ENCODE results near the gene RSF1.
A peak's percentile ranks its signal among the peaks of the same experiment; 100 is the strongest.

RSF1 gene

DNA sequence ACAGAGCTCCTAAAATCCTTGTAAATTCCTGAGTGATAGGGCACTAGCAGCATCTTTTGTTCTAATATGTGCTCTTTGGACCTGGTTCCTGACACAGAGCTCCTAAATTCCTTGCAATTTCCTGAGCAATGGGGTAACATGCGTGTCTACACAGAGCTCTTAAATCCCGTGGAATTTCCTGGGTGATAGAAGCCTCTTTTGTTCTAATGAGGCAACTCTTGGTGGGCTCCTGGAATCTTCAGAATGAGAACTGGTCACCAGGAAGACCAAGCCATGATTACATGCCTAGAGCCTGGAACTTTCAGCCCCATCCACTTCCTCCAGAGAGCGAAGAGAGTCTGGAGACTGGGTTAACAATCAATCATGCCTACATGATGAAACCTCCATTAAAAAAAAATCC, 19.0 kb downstream of the RSF1 start:
- no peak for DNase-seq (ENCODE audit: low spot score)

DNA sequence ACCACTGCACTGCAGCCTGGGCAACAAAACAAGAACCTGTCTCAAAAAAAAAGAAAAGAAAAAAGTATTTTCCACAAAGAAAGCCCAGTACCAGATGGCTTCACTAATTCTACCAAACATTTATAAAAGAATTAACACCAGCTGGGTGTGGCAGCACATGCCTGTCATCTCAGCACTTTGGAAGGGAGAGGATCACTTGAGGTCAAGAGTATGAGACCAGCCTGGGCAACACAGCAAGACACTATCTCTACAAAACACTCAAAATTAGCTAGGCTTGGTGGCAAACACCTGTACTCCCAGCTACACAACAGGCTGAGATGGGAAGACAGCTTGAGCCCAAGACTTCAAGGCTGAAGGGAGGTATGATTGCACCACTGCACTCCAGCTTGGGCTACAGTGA, 20.1 kb downstream of the RSF1 start:
- DNase-seq (ENCODE audit: low spot score): no peak

DNA sequence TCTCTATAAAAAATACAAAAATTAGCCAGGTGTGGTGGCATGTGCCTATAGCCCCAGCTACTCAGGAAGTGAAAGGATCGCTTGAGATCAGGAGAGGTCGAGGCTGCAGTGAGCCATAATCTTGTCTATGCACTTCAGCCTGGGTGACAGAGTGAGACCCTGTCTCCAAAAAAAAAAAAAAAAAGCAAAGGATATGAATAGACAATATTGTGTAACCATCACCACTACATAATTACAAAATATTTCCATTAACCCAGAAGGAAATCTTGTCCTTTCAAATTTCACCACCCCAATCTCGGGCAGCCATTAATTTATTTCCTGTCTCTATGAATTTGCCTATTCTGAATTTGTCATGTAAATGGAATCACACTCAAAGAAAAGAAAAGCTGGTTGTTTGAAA, 21.2 kb downstream of the RSF1 start:
- no peak for DNase-seq (ENCODE audit: low spot score)

DNA sequence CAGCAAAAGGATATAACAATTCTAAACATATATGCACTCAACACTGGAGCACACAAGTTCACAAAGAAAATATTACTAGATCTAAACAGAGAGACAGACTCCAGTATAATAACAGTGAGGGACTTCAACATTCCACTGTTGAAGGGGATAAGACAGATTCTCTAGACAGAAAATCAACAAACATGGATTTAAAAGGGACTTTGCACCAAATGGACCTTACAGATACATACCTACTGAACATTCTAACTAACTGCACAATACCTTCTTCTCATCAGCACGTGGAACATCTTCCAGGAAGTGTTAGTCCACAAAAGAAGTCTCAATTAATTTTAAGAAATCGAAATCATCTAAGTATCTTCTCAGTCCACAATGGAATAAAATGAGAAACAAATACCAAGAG, 26.6 kb downstream of the RSF1 start:
- DNase-seq (ENCODE audit: low spot score): no peak

DNA sequence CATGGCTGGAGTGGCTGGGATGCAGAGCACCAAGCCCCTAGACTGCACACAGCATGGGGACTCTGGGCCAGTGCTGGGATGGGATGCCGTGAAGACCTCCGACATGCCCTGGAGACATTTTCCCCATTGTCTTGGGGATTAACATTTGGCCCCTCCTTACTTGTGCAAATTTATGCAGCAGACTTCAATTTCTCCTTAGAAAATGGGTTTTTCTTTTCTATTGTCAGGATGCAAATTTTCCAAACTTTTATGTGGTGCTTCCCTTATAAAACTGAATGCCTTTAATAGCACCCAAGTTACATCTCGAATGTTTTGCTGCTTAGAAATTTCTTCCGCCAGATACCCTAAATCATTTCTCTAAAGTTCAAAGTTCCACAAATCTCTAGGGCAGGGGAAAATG, 29.2 kb downstream of the RSF1 start:
- no peak for DNase-seq (ENCODE audit: low spot score)

DNA sequence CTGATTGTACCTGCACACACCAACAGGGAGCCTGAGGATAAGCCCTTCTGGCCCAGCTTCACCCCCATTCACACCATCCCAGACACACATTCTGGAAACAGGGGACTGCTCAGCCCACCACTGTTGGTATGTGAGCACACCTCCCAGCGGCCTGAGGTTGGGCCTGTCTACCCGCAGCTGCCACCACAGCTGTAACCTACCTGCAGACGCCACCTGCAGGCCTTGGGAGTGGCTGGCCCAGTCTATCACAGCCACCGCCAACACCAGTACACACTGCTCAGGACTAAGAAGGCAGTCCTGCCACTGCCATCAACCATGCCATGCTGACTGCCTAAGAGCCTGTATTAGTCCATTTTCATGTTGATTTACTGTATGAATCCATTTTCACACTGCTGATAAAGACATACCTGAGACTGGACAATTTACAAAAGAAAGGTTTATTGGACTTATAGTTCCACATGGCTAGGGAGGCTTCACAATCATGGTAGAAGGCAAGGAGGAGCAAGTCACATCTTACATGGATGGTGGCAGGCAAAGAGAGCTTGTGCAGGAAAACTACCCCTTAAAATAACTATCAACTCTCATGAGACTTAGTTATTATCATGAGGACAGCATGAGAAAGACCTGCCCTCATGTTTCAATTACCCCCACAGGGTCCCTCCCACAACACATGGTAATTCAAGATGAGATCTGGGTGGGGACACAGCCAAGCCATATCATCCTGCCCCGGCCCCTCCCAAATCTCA, 30.6 kb downstream of the RSF1 start:
- DNase-seq (ENCODE audit: low spot score): no peak

DNA sequence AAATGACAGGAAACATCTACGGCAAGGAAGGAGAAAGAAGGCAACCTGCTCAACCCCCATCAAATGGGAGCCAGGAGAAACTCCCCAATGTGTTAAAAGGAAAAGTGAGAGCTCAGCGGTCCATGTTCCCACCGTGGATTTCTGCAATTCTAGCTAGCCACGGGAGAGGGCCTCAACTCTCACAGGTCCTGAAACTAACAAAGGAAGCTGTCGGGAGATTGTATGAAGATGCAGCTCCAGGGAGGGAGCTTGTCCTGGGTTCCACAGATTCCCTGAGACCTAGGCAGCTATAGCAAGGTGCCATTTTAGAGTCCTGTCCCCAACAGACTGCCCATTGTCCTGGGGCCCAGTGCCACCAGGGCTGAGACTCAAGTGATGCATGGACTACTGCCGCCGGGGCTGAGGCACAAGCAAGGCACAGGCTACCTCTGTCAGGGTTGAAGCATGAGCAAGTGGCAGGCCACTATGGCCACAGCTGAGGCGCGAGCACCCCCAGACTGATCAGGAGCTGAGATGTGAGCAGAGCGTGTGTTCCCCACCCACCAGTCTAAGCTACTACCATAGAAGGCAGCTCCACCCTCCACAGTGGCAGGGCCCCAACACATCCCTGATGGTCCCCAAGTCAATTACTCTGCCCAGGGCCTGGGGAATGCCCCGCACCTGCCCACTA, 31.3 kb downstream of the RSF1 start:
- DNase-seq (ENCODE audit: low spot score): no peak

DNA sequence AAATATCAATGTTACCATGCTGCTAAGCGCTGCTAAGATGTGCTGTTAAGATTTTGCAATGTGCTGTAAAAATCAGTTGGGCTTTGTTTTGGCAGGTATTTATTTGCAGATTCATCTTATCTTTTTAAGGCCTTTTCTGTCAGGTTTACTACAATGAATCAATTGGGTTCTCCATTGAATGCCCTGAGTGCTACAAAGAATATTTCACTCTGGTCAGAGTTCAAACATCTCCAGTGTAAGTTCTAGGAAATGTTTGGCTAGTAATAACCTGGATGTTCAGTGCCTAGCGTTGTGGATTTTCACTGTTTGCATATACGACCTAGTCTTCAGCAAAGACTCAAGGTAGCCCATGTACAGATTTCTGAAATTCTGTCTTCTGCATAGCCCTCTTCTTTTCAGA, 36.0 kb downstream of the RSF1 start:
- DNase-seq (ENCODE audit: low spot score): no peak

DNA sequence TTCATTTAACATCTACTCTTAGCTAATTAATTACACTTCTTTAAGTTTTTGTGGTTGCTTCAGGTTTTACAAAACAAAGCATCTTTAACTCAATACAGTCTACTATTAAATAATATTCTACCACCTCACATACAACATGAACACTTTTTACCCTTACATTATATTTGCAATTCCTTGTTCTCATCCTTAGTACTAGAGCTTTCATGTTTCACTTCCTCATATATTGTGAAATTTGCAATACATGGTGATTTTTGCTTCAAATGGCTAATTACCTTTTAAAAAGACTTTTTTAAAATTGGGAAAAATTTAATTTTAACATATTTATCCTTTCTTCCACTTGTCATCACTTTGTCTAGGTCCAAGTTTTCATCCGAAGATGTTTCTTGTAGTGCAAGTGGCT, 37.5 kb downstream of the RSF1 start:
- DNase-seq (ENCODE audit: low spot score): no peak

DNA sequence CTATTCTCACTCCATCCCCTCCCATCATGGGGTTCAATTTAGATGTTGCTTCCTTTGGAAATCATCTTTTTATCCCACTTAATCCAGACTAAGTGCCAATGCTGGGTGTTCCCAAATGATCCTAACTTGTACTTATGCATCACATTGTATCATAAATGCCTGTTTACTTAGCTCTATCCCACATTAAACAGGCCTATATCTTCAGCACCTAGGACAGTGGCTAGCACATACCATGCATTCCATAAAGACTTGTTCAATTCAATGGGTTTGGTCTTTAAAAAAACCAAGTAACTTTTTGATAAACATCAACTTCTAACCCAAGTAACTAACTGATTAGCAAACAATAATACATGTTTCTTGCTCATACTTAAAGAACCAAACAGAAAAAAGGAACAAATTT, 40.6 kb downstream of the RSF1 start:
- peak; percentile 61 for DNase-seq (ENCODE audit: low spot score)

DNA sequence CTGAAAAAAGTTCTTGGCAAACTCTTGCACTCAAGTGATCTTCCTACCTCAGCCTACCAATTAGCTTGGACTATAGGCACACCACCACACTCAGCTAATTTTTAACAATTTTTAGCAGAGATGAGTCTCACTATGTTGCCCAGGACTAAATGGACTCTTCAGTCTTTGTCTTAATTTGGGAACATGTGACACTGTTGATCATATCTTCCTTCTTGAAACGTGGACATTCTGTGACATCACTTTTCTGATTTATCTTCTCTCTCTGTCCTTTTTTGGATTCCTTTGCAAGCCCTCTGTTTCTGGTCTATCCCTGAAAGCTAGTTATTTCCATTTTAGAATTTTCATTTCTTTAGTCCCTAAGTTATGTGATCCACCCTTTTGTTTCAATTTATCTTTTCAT, 42.0 kb downstream of the RSF1 start:
- DNase-seq (ENCODE audit: low spot score): no peak

DNA sequence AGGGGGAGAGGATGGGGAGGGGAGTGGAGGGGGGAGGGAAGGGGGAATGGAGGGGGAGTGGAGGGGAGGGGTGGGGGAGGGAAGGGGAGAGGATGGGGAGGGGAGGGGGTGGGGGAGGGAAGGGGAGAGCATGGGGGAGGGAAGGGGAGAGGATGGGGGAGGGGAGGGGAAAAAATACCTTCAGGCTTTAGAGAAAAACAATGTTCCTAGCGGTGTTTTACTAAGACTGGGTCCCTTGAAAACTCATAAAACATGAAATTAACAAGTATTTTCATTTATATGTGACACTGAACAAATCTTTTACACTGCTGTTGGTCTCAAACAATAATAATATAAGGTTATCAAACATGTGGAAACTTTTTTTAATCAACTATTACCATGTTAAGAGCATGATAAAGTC, 42.4 kb downstream of the RSF1 start:
- no peak for DNase-seq (ENCODE audit: low spot score)

DNA sequence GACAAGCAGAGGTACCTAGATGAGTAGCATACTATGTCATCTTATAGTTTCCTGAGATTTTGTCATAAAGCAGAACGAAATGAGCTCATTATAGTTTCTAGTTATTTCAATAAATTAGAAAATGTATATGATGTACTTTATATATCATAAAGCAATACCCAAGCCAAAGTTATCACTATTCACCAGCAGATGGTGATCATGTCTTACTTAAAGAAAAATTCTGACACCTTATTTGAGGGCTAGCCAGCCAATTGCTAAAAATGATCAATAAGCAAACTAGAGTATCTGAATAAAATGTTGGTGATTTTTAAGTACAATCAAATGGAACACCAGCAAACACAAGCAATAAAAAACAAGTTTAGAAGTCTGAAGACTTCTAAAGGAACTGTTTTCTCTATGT, 44.1 kb downstream of the RSF1 start:
- peak; percentile 58 for DNase-seq (ENCODE audit: low spot score)

DNA sequence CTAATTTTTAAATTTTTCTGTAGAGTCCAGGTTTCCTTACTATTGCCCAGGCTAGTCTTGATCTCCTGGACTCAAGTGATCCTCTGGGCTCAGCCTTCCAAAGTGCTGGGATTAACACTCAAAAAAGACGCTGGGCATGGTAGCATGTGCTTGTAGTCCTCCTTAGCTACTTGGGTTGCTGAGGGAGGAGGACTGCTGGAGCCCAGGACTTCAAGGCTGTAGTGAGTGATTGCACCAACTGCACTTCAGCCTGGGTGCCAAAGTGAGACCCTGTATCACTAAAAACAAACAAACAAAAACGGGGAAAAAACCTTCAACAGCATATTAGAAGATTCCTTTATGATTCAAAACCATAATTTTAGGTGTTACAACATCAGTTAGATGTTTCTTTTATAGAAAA, 44.6 kb downstream of the RSF1 start:
- no peak for DNase-seq (ENCODE audit: low spot score)

DNA sequence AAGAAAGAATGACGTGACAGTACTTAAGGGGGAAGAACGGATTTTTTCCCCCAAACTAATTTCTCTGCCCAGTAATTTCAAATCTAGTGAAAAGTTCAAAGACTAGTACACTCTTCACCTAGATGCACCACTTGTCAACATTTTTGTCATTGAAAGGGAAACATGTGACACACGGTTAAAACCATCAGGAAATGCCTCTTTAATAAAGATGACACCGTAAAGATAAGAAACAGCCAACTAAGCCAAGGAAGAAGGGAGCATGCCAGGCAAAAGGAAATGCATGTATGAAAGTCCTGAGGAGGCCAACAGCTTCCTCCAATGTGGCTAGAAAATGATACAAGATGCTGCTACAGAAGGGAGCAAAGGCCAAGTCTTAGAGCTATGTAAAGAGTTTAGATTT, 49.4 kb downstream of the RSF1 start:
- no peak for DNase-seq (ENCODE audit: low spot score)

DNA sequence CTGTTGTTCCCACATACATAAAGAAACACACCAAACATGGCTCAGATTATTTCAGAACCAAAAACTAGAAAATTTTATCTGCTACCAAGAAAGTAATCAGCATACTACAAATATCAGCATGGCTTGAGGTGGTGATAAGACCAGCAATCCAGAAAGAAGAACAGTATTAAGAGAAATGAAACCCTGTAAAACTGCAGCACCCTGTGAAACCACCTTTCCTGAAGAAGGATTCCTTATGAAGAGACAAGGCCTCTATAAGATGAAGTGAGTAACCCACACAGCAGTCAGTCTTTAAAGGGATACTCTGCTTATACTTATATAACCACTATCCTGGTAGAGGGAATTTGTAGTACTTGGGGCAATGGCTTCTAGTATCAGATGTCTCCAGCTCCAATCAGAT, 49.9 kb downstream of the RSF1 start:
- DNase-seq (ENCODE audit: low spot score): no peak

DNA sequence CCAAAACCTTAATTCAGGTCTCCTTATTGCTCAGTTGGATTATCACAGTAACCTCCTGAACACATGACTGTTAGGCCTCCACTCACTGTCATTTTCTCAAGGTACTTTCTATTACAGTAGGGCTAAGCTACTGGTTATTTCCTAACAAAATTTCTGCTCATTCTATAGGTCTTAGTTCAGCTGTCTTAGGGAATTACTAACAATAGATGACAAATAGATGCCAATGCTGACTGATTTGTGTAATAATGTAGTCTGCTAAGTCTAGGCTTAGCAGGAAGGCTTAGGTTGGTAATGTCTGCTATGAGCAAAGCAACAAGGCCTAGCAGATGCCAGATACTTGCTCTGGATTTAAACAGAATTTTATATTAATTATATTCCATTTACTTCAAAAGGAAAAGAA, 58.1 kb downstream of the RSF1 start:
- no peak for DNase-seq (ENCODE audit: low spot score)

DNA sequence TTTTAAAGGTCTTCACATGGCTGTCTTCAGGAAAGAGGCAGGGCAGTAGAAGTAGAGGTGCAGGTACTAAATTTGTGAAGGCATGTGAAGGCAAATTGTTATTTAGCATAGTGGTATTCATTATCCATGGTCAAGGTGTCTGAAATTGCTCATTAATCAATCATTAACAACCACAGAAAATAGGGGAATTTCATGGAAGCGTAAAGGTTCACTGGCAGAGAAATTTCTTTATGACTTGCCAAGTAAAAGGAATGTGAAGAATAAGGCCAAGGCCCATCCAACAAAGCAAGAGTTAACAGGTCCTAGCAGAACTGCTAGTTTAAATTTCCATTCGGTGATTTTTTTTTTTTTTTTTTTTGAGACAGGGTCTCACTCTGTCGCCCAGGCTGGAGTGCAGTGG, 59.0 kb downstream of the RSF1 start:
- DNase-seq (ENCODE audit: low spot score): no peak

DNA sequence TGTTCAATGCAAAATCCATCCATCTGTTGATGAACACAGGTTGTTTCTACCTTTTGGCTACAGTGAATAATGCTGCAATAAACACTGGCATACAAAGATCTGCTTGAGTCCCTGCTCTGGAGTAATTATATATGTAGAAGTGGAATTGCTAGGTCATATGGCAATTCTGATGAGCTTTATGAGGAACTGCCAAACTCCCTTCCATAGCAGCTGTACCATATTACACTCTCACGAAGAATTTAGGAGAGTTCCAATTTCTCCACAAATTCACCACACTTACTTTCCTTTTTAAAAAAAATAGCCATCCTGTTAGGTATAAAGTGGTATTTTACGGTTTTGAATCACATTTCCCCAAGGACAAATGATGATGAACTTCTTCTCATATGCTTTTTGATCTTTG, 62.2 kb downstream of the RSF1 start:
- DNase-seq (ENCODE audit: low spot score): no peak

DNA sequence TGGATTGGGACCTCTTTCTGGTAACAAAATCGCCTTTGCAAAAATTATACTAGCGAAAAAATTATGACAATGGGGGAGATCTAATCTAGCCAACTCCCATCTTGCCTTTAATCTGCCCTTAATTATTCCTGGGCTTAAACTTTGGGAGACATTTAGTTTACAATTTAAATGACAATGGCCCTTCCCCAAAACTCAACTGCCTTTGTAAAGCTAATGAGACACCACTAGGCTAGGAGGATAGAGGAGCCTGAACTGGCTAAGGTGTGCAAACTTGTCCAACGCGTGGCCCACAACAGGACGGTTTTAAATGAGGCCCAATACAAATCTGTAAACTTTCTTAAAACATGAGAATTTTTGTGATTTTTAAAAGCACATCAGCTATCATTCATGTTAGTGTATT, 67.3 kb downstream of the RSF1 start:
- DNase-seq (ENCODE audit: low spot score): no peak

DNA sequence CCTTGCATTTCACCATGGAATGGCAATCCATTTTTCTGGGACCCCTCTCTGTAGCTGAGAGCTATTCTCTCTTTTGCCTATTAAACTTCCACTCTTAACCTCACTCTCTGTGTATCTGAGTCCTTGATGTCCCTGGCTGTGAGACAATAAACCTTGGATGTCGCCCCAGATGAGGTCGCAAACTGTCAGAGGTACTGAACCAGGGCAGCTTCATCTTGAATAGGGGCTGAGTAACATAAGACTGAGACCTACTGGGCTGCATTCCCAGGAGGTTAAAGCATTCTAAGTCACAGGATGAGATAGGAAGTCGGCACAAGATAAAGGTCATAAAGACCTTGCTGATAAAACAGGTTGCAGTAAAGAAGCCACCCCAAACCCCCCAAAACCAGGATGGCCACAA, 68.0 kb downstream of the RSF1 start:
- DNase-seq (ENCODE audit: low spot score): no peak

DNA sequence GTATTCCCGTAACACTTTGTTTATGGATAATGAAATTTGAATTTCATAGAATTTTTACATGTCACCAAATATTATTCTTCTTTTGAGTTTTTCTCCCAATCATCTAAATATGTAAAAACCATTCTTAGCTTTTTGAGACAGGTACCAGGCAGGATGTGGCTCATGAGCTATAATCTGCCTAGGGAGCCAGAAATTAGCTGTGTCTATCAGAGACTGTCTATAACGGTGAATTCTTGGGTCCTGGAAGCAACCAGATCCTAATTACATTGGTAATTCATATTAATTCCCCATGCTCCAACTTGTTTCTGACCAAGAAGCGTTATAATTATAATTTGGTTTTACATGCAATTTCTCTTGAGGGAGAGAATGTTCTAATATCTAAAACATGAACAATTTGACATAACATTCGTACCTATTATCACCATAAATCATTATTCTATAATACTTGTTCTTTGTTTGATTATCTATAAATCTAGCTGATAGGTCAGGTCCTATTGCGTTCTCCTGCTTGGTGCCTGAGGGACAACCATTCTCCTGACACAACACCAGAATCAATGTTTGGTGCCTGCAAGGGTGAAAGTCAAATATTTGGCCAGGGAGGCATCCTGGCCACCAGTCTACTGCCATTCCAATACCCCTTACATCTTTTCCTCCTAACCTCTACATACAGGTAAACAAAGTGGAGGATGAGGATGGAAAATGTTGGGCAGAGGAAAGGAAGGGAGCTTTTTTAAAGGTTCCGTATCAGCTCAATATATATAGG, 69.9 kb downstream of the RSF1 start:
- no peak for DNase-seq (ENCODE audit: low spot score)

DNA sequence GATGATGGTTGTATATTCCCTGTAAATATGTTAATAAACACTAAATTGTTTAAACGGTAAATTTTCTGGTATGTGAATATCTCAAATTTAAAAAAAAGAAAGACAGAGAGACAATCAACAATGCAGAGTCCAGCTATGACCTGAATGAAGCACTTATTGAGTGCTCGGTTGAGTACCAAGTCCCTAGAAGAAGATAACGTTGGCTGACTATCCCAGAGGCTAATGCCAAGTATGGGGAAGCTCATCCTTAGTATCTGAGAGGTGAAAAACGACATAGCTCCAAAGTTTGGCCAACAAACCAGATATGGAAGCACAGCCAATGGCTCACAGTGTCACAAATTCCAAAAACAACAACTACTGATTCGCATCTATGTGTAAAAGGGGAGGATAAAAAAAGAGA, 71.3 kb downstream of the RSF1 start:
- no peak for DNase-seq (ENCODE audit: low spot score)
